ENCODE measurements around the gene TTYH1.

The TTYH1 gene

DNA sequence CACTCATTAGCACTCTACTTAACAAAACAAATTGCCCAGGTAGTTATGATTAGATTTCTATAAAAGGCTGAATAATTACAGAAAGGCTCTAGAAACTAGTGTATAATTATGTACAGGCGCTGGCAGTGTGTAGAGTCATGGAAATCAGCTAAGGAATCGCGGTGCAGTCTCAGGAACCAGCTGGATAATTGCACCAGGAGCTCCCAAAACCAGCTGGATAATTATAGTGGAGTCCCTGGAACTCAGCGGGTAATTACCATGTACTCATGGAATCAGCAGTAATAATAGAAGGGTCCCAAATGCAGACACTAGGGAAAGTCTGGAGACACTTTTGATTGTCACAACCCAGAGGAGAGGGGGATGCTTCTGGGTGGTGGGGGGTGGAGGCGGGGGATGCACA, 23.2 kb upstream of the TTYH1 start:
- no peak for DNase-seq (ENCODE audit: low read depth in 2 of 2, low spot score in 1 of 2)

DNA sequence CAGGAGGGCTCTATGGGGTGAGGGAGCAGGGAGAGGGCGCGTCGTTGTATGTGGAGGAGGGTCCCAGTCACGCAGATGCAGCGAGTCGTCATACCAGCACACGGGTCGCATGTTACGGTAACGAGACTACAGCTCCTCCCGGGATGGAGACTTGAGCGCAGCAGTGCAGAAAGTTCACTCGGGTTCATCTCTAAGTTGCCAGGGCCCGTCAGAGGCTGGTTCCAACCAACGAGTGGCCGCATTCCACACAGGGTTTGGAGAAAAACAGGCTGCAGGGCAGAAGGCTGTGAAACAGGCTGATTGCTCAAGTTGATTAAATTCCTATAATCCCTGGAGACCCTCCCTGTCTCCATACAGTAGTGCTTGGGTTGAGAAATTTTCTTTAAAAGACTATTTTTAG, 21.9 kb upstream of the TTYH1 start:
- DNase-seq (ENCODE audit: low read depth in 2 of 2, low spot score in 1 of 2) = no peak

DNA sequence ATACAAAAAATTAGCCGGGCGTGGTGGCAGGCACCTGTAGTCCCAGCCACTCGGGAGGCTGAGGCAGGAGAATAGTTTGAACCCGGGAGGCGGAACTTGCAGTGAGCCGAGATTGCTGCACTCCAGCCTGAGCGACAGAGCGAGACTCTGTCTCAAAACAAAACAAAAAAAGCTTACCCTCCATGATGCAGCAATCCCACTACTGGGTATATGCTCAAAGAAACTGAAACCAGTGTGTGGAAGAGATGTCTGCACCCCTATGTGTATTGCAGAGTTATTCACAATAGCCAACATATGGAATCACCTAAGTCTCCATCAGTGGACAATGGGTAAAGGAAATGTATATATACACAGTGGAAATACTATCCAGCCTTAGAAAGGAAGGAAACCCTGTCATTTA, 19.6 kb upstream of the TTYH1 start:
- no peak for DNase-seq (ENCODE audit: low read depth in 2 of 2, low spot score in 1 of 2)

DNA sequence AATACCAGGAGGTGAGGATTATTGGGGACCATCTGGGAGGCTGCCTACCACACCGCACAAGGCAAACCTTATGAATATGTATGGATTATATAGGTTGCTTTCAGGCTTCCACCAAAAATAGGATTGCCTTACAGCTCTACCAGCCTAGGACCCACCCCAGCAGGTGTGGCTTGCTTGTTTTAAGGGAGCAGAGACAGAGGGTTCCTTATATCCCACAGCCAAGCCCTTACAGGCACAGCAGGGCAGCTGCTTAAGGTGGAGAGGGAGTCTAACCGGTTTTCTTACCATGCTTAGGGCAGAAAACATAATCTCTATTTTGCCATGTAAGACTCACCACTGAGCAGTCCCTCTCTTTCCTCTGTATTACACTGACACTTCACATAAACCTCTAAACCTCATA, 16.1 kb upstream of the TTYH1 start:
- DNase-seq (ENCODE audit: low read depth in 2 of 2, low spot score in 1 of 2) = no peak

DNA sequence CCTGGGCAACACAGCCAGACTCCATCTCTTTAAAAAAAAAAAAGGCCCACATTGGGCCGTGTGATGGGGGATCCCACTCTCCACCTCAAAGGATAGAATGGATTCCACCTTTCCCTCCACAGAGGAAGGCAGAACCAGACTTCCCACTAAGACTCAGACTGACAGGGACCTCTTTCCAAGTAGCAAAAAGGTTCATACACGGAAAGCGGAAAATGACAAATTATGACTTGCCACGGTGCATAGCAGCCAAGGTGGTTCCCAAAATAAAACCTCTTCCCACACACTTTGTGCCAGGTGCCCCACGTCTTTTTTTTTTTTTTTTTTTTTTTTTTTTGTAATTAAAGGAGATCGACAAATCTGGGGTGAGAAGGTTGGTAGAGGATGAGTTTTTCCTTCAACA, 14.4 kb upstream of the TTYH1 start:
- no peak for DNase-seq (ENCODE audit: low read depth in 2 of 2, low spot score in 1 of 2)

DNA sequence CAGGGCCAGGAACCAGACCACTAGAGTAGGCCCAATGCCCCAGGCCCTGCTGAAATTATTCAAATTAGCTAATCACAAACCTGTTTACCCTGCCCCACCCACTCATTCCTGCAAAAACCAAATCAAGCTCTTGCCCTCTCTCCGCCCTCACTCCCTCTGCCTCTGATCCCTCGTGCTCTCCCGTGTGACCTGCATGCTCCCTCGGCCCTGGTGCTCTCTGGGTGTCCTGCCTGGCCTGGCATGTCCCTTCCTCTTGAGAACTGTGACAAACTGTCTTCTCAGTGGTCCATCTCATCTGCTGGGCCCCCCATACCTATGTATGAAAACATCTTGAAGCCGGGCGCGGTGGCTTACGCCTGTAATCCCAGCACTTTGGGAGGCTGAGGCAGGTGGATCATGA, 12.2 kb upstream of the TTYH1 start:
- no peak for DNase-seq (ENCODE audit: low read depth in 2 of 2, low spot score in 1 of 2)

DNA sequence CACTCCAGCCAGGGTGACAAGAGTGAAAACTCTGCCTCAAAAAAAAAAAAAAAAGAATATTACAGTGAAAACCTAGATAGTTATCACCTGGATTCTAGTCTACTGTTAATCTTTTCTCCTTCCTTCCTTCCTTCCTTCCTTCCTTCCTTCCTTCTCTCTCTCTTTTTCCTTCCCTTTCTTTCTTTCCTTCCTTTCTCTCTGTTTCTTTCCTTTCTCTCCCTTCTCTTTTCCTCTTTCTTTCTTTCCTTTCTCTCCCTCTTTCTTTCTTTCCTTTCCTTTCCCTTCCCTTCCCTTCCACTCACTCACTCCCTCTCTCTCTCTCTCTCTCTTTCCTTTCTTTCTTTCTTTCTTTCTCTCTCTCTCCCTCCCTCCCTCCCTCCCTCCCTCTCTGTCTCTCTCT, 9.6 kb upstream of the TTYH1 start:
- DNase-seq (ENCODE audit: low read depth in 2 of 2, low spot score in 1 of 2) = no peak

DNA sequence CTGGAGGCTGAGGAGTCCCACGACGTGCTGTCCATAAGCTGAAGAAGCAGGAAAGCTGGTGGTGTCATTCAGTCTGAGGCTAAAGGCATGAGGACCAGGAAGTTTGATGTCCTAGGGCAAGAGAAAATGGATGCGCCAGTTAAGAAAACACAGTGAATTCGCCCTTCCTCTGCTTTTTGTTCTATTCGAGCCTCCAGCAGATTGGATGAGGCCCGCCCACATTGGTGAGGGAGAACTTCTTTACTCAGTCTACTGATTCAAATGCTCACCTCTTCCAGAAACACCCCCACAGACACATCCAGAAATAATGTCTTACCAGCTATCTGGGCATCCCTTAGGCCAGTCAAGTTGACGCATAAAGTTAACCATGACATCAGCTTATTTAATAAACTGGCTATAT, 7.5 kb upstream of the TTYH1 start:
- DNase-seq (ENCODE audit: low read depth in 2 of 2, low spot score in 1 of 2) = no peak

DNA sequence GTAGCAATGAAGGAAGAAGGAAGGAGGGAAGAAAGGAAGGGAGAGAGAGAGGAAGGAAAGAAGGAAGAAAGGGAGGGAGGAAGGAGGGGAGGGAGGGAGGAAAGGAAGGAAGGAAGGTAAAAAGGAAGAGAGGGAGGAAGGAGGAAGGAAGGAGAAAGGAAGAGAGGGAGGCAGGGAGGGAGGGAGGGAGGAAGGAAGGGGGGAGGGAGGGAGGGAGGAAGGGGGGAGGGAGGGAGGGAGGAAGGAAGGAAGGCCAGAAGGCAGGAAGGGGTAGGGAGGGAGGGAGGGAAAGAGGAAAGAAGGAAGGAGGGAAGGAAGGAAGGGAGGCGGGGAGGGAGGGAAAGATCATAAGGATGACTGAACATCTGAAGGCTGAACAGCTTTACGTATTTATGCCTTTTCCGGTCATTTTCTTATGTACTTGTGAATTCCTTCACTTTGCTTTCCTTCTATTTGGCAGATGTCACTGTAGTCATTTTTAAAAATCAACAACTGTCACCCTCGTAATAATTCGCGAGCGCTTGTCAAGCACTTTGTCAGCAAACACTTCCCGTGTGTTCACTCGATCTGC, 6.7 kb upstream of the TTYH1 start:
- DNase-seq (ENCODE audit: low read depth in 2 of 2, low spot score in 1 of 2) = no peak

DNA sequence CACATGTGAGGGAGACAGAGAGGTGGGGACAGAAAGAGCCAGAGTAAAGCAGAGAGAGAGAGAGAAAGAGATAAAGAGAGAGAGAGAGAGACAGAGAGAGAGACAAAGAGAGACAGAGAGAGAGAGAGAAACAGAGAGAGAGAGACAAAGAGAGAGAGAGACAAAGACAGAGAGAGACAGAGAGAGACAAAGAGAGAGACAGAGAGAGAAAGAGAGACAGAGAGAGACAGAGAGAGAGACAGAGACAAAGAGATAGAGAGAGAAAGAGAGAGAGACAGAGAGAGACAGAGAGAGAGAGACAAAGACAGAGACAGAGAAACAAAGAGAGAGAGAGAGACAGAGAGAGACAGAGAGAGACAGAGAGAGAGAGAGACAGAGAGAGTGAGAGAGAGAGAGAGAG, 4.2 kb upstream of the TTYH1 start:
- DNase-seq (ENCODE audit: low read depth in 2 of 2, low spot score in 1 of 2) = no peak

DNA sequence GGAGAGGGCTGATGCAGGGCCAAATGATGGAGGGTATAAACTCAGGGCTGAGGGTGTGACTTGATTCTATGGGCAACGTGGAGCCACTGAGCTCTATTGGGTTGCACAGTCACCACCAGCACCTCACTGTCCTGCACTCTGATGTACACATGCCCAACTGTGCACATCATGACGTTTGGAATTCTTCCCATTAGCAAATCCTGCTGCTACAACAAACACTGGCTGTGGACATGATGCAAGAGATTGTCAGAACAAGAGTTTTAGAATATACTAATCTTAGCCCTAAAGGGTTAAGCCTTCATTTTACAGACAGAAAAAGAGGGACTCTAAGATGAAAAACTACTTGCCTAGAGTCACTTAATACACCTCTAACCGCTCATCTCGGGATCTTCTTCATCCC, 2.4 kb upstream of the TTYH1 start:
- DNase-seq (ENCODE audit: low read depth in 2 of 2, low spot score in 1 of 2) = no peak

DNA sequence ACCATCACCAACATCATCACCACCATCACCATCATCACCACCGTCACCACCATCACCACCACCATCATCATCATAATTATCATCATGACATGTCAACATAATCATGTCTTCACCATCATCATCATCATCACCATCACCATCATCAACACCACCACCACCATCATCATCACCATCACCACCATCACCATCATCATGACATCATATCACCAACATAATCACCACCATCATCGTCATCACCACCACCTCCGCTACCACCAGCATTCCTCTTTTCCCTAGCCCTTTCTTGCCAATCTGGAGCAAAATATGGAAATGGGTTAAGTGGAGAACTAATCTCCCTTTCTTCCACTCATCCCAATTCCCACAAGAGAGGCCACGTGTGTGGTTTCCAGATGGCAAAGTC, 1.1 kb upstream of the TTYH1 start:
- DNase-seq (ENCODE audit: low read depth in 2 of 2, low spot score in 1 of 2) = no peak

DNA sequence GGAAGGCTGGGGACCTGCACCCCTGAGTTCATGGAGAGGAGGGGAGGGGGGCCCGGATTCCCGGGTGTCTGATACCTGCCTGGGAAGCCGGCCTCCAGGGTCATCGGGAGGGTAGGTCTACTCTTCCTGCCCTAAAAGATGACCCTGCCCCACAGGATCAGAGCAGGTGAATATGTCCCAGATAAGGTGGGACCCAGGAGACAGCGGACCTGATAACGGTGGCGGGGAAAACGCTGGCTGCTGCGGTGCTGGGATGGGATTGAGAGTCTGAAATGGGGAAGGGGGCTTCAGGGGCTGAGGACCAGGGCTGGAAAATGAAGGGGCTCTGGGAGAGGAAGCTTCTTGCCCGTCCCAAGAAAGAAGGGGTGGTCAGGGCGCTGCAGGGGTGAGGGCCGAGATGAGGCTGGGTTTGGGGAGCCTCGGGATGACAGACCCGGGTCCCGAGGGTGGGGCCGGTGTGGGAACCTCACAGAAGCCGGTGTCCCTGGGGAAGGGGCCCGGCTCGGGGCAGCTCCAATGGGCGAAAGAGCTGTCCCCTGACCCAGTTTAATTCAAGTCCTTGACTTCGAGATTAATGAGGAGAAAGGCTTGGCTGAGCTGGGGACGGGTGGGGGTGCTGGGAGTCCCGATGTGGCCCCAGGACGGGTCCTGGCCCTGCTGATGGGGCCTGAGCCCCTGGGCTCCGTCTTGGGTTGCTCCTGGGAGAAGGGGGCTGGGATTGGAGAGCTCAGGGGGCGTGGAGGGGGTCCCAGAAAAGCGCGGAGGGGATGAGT, 823 bp downstream of the TTYH1 start:
- DNase-seq (ENCODE audit: low read depth in 2 of 2, low spot score in 1 of 2) = no peak

DNA sequence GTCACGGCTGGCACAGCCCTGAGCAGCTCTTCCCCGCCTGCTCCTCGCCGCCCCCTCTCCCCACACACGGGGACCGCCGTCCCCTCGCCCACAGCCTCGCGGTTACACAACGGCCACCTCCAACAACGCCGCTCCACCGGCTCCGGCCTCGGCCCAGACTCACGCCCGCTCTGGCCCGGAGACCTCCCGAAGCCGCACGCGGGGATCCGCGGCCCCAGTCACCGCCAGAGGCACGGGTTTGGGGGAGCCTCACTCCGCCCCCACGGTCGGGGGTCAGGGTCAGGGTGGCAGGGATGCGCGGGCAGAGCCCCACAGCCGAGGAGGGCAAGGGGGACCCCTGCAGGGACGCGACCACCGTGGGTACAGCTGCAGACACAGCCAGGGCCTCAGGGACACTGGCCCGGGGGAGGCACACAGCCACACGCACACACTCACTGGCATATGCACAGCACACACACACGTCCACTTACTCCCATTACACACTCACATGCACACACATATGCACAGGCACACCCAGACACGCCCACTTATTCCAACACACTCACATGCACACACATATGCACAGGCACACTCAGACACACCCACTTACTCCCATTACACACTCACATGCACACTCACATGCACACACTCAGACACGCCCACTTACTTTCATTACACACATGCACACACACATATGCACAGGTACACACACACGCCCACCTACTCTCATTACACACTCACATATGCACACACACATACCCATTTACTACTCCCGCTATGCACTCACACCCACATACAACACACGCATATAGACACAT, 1.6 kb downstream of the TTYH1 start:
- no peak for DNase-seq (ENCODE audit: low read depth in 2 of 2, low spot score in 1 of 2)

DNA sequence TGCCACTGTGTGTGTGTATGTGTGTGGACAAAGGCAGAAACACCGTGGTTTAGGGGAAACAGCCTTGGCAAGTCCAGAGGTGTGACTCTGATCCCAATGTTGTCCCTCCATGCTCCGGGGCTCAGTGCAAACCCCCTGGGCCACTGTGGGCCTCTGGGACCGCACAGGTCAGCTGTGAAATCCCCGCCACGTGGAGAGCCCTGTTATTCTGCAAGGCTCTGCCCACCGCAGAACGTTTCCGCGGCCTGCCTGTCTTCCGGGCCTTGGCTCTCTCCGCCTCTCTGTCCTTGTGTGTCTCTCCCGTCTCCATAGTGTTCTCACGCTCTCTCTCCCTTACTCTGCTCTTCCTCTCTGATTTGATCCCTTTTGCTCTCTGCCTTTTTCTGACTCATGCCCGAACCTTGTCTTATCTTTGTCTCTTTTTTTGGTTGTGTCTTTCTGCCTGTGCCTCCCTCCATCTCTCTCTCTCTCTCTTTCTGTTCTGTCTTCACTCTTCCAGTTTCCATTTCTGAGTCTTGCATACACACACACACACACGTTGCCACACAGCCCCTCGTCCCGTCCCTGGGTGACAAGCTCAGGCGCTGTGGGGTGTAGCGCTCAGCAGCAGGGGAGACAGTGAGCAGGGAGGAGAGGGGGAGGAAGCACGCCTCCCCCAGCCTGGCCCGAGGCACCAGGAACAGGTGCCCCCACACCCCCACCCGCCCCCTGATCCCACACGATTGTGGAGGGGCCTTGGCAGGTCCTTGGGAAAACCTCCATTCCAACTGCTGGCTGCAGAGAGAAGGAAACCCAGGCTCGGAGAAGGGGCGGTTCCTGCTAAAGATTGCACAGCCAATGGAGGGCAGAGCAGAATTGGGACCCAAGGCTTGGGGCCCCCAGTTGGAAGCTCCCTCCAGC, 3.0 kb downstream of the TTYH1 start:
- no peak for DNase-seq (ENCODE audit: low read depth in 2 of 2, low spot score in 1 of 2)

DNA sequence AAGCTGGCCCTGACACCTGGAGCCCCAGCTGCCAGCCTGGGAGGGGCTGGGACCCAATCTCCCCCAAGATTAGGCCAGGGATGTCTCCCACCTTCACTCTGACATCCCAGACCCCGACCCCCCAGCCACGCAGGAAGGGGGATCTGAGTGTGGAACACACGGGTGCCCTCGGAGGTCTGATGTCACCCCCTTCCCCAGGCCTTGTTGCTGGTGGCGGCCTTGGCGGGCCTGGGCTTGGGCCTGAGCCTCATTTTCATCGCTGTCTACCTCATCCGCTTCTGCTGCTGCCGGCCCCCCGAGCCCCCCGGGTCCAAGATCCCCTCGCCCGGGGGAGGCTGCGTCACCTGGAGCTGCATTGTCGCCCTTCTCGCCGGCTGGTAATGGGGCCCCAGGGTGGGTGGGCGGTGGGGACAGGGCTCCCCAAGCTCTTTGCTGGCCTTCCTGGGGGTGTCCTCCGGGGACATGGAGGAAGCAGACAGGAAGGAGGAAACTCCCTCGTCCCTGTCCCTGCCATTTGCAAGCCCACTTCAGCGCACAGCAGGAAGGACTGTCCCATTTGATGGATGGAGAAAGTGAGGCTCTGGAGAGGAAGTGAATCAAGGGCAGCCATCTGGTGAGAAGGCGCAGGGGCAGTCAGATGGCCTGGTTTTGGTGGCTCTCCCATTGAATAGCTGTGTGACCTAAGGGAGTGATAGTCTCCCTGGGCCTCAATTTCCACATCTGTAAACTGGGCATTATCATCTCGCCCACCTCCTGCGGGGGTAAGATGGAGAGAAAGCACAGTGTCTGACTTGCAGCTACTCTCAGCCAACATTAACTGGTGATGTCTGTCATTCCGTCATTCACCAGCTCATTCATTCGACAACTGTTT, 3.9 kb downstream of the TTYH1 start:
- no peak for DNase-seq (ENCODE audit: low read depth in 2 of 2, low spot score in 1 of 2)

DNA sequence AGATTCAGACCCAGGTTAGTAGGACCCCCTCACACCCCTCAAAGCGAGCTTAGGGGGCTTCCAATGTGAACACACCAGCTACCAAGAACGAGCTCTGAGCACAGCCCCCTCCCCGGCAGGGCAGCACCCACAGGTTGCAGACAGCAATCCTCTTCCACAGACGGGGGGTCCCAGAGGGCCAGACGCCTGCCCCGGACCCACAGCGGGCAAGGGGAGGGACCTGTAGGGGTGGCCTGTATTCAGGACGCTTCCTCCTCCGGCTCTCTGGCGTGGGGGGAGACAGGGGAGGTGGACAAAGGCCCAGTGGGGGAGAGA, 4.8 kb downstream of the TTYH1 start:
- no peak for DNase-seq (ENCODE audit: low read depth in 2 of 2, low spot score in 1 of 2)

DNA sequence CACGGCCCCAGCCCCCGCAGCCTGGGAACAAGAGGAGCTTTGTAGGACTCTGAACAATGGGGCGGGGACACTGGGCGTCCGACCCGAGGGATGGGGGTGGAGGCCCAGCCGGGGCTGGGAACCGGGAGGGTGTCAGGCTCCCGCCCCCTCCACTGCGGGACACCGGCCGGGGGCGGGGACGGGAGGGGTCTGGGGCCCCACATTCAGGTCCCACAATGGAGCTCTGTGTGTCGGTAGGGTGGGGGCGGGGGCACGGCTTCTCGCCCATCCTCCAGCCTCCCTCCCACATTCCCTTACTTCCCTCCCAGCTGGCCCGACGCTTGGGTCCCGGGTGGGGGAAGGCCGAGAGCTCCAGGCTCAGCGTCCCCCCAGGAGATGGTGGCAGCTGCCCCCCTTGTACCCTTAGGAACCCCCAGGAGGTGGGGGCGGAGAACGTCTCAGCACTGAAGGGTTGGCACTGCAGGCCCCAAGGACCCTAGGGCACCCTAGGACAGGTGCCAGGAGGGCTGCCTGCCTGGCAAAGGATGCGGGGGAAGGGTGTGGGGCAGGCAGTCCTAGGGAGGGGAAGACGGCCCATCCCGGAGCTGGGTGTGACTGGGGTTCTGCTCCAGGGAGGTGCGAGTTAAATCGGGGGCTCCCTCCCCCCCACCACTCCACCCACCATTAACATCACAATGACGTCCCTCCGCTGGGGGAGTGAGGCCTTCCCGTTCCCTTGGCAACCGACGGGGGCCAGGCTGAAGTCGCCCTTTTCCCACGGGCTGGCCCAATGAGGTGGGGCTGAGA, 5.3 kb downstream of the TTYH1 start:
- no peak for DNase-seq (ENCODE audit: low read depth in 2 of 2, low spot score in 1 of 2)

DNA sequence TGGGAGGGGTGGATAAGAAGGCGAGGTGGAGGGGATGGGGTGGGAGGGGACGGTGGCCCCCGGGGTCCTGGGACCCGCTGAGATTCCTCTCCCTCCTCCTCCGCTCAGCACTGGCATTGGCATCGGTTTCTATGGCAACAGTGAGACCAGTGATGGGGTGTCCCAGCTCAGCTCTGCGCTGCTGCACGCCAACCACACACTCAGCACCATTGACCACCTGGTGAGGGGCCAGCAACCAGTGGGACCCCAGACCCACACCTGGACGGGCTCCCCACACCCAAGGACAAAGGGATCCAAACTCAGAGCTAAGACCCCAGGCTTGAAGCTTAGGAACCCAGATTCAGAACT, 5.9 kb downstream of the TTYH1 start:
- no peak for DNase-seq (ENCODE audit: low read depth in 2 of 2, low spot score in 1 of 2)

DNA sequence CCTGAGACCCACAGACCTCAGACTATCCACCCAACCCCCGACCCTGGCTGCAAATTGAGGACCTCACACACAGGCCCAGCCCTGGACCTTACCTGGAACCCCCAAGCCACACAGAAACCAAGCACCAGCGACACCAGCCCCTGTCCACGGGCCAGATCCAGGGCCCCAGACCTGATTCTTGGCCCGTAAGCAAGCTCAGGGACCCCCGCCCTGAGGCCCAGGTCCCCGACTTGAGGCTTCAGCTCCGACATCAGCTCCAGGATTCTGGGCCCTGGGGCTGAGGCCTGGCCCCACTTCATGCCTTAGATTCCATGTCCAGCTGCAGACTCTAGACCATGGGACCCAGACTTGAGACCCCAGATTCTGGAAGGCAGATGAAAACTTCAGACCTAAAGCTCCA, 6.3 kb downstream of the TTYH1 start:
- no peak for DNase-seq (ENCODE audit: low read depth in 2 of 2, low spot score in 1 of 2)

Measured in stimulated activated CD8-positive, alpha-beta memory T cell treated with anti-CD3 and anti-CD28 coated beads, Interleukin-4, amount 100 ng/mL, for 1 hour (primary cell).